HTR-8/SVneo (cell line): ENCODE data around the gene GDE1.

Experiments
- DNase-seq: peaks from one replicate; pipeline ENCODE4 v3.0.0; 2011; ENCODE audit warnings: low spot score, mixed read lengths; ENCODE audit not compliant: insufficient read length
- FAIRE-seq: peaks from 2 replicates; lab custom pipeline; 2011; peaks lifted over from hg19 to GRCh38; lab: Jason Lieb, UNC

GDE1 gene

GRCh38 chr16:19497176-19497575, 24.7 kb downstream of the GDE1 start:
- FAIRE-seq, result no peak
- no peak for DNase-seq

- DNase-seq, result no peak
- no peak for FAIRE-seq
Observed at GRCh38 chr16:19490619-19491018, 31.3 kb downstream of the GDE1 start.

- DNase-seq (no peak), FAIRE-seq (no peak)
Observed at GRCh38 chr16:19488213-19488640, 33.7 kb downstream of the GDE1 start.

- DNase-seq (no peak), FAIRE-seq (no peak)
Observed at GRCh38 chr16:19486750-19487325, 35.1 kb downstream of the GDE1 start.

GRCh38 chr16:19486051-19486450, 35.8 kb downstream of the GDE1 start:
- no peak for DNase-seq
- FAIRE-seq, result no peak

GRCh38 chr16:19485611-19486010, 36.3 kb downstream of the GDE1 start:
- DNase-seq, result no peak
- no peak for FAIRE-seq

GRCh38 chr16:19484096-19484495, 37.8 kb downstream of the GDE1 start:
- FAIRE-seq (no peak), DNase-seq (no peak)

GRCh38 chr16:19482291-19482690, 39.6 kb downstream of the GDE1 start:
- FAIRE-seq, result no peak
- no peak for DNase-seq

GRCh38 chr16:19481769-19482168, 40.1 kb downstream of the GDE1 start:
- FAIRE-seq, result no peak
- no peak for DNase-seq

GRCh38 chr16:19481296-19481695, 40.6 kb downstream of the GDE1 start:
- FAIRE-seq, result no peak
- DNase-seq, result no peak

- no peak for DNase-seq
- FAIRE-seq, result no peak
Observed at GRCh38 chr16:19479302-19479721, 42.6 kb downstream of the GDE1 start.

- no peak for FAIRE-seq
- no peak for DNase-seq
Observed at GRCh38 chr16:19478505-19478904, 43.4 kb downstream of the GDE1 start.

GRCh38 chr16:19474617-19475016, 47.3 kb downstream of the GDE1 start:
- FAIRE-seq, result no peak
- no peak for DNase-seq

- DNase-seq (no peak), FAIRE-seq (no peak)
Observed at GRCh38 chr16:19472482-19472881, 49.4 kb downstream of the GDE1 start.

- DNase-seq (no peak), FAIRE-seq (no peak)
Observed at GRCh38 chr16:19468300-19468699, 53.6 kb downstream of the GDE1 start.

- FAIRE-seq, result no peak
- peak; percentile 59 for DNase-seq
Observed at GRCh38 chr16:19463468-19464315, 58.2 kb downstream of the GDE1 start.

- DNase-seq (no peak), FAIRE-seq (no peak)
Observed at GRCh38 chr16:19460397-19460796, 61.5 kb downstream of the GDE1 start.

GRCh38 chr16:19458722-19459379, 63.0 kb downstream of the GDE1 start:
- DNase-seq (no peak), FAIRE-seq (no peak)
